ENCODE data around the gene CSF1. TPM values are rescaled to one million over a fixed set of nuclear protein-coding genes. Genes with fewer than 3 reads are reported as not detected.

Gene CSF1
- polyA plus RNA-seq, 3 donors = 0.11 to 0.69 (median 0.38) TPM

GRCh38 chr1:109922326-109922725, 11.7 kb downstream of the CSF1 start:
- no peak overlapping the region for H3K9ac ChIP-seq (ENCODE audit: insufficient read depth, low read length, poor library complexity, severe bottlenecking)
- no peak overlapping the region for H3K4me3 Mint-ChIP-seq
- H3K9me3 Mint-ChIP-seq = peaks cover 3 to 6% (median 4%) of the 10 kb centered on the region in 7 donors
- peaks cover 8% of the 10 kb centered on the region for H3K4me1 Mint-ChIP-seq
- H3K36me3 ChIP-seq (replicated peaks in 1 of 2; ENCODE audit: control insufficient read depth in 1 of 2, insufficient read depth in 2 of 2, low read length in 2 of 2) = no peaks in the 10 kb centered on the region
- H4K20me1 ChIP-seq (ENCODE audit: insufficient read depth, low read length) = no peaks in the 10 kb centered on the region
- no peaks in the 10 kb centered on the region for H3K9me3 ChIP-seq (replicated peaks in 1 of 2; ENCODE audit: control insufficient read depth in 1 of 2, insufficient read depth in 1 of 2, low read length in 2 of 2)
- H2AFZ ChIP-seq (ENCODE audit: insufficient read depth, low read depth, low read length, poor library complexity, severe bottlenecking) = no peak overlapping the region
- intact Hi-C loops (cut with micrococcal nuclease) = loop anchor here in 1 of 2 donors (5.0 kb wide), 1 partner anchor 45 kb away; no protein-coding TSS in a partner anchor
- H3K27me3 Mint-ChIP-seq (ENCODE audit: low read depth in 3 of 3) = peaks cover 5 to 17% (median 9%) of the 10 kb centered on the region in 3 donors
- H3K4me3 ChIP-seq (replicated peaks in 1 of 3; ENCODE audit: low read depth in 2 of 3, low read length in 3 of 3) = no peak overlapping the region
- H3K36me3 Mint-ChIP-seq = no peaks in the 10 kb centered on the region
- no peak overlapping the region for H3K4me2 ChIP-seq (replicated peaks; ENCODE audit: extremely low read depth, low read length, poor library complexity, severe bottlenecking)
- no peak for TF ChIP-seq CTCF (IDR thresholded peaks at IDR 0.05)
- no peak for DNase-seq
- H3K27me3 ChIP-seq (ENCODE audit: control insufficient read depth in 2 of 2, insufficient read depth in 2 of 2, low read length in 2 of 2) = no peaks in the 10 kb centered on the region
- H3K27ac ChIP-seq (ENCODE audit: low read depth in 1 of 2, low read length in 2 of 2) = no peak overlapping the region
- H3K79me2 ChIP-seq (ENCODE audit: insufficient read depth, low read length) = no peaks in the 10 kb centered on the region
- H3K27ac Mint-ChIP-seq = no peak overlapping the region
- 94% methylated on average over 7 of the region's 8 CpGs for WGBS (ENCODE audit: insufficient coverage)
- peaks cover 0 to 5% of the 10 kb centered on the region in 2 donors for H3K4me1 ChIP-seq (ENCODE audit: control insufficient read depth in 1 of 2, insufficient read depth in 2 of 2, low read length in 2 of 2)

GRCh38 chr1:109923131-109923945, 12.7 kb downstream of the CSF1 start:
- Histone ChIP-seq H3K36me3 (replicated peaks in 1 of 2; ENCODE audit: control insufficient read depth in 1 of 2, insufficient read depth in 2 of 2, low read length in 2 of 2) (no peaks in the 10 kb centered on the region), H3K4me2 (replicated peaks; ENCODE audit: extremely low read depth, low read length, poor library complexity, severe bottlenecking) (no peak overlapping the region), H3K79me2 (ENCODE audit: insufficient read depth, low read length) (no peaks in the 10 kb centered on the region), H4K20me1 (ENCODE audit: insufficient read depth, low read length) (no peaks in the 10 kb centered on the region), H3K4me1 (ENCODE audit: control insufficient read depth in 1 of 2, insufficient read depth in 2 of 2, low read length in 2 of 2) (peaks cover 0 to 5% of the 10 kb centered on the region in 2 donors), H3K9me3 (replicated peaks in 1 of 2; ENCODE audit: control insufficient read depth in 1 of 2, insufficient read depth in 1 of 2, low read length in 2 of 2) (no peaks in the 10 kb centered on the region), H3K9ac (ENCODE audit: insufficient read depth, low read length, poor library complexity, severe bottlenecking) (no peak overlapping the region), H3K27ac (ENCODE audit: low read depth in 1 of 2, low read length in 2 of 2) (no peak overlapping the region), H3K27me3 (ENCODE audit: control insufficient read depth in 2 of 2, insufficient read depth in 2 of 2, low read length in 2 of 2) (no peaks in the 10 kb centered on the region), H2AFZ (ENCODE audit: insufficient read depth, low read depth, low read length, poor library complexity, severe bottlenecking) (no peak overlapping the region), H3K4me3 (replicated peaks in 1 of 3; ENCODE audit: low read depth in 2 of 3, low read length in 3 of 3) (no peak overlapping the region)
- intact Hi-C loops (cut with micrococcal nuclease) = loop anchor here in 1 of 2 donors (5.0 kb wide), 1 partner anchor 44 kb away; no protein-coding TSS in a partner anchor
- no peak overlapping the region for H3K4me3 Mint-ChIP-seq
- TF ChIP-seq CTCF (IDR thresholded peaks at IDR 0.05) = peak; percentile 61
- no peaks in the 10 kb centered on the region for H3K36me3 Mint-ChIP-seq
- DNase-seq = no peak
- 86% methylated on average over 13 of the region's 17 CpGs for WGBS (ENCODE audit: insufficient coverage)
- H3K27me3 Mint-ChIP-seq (ENCODE audit: low read depth in 3 of 3) = peaks cover 5 to 17% (median 9%) of the 10 kb centered on the region in 3 donors
- H3K4me1 Mint-ChIP-seq = peaks cover 8% of the 10 kb centered on the region
- peaks cover 3 to 6% (median 4%) of the 10 kb centered on the region in 7 donors for H3K9me3 Mint-ChIP-seq
- H3K27ac Mint-ChIP-seq = no peak overlapping the region

Measured in CD14-positive monocyte (primary cell).